SK-N-MC (cell line): Measurements from ENCODE around the gene ITGBL1.

Experiments used
- EZH2 ChIP-seq: fragments of 200-600 bp; sonication (generic); IDR thresholded peaks from one replicate; pipeline ENCODE4 v1.6.1; 2017; ENCODE audit warnings: antibody characterized with exemption
- POLR2AphosphoS5 ChIP-seq: IDR thresholded peaks from 2 replicates; pipeline ENCODE4 v1.6.1; 2012; ENCODE audit warnings: mild to moderate bottlenecking, low read depth, low read length, borderline replicate concordance

DNA sequence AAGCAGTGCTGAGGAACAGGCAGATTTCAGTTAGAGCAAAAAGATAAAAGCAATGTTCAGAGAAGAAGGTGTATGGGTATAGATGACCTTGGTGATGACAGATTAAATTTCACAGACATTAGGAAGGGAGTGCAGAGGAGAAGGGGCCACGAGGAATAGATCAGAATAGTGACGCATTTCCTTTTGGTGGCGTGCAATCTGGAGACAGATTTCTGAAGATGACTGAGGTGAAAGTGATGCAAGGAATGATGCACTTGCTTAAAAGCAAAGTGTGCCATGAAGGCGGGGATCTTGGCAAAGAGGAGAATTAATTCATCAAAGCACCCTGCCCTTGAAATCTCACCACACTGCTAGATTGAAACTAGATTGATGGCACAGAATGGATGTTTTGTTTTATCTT is 202.4 kb downstream of the ITGBL1 start:
- no peak for TF ChIP-seq POLR2AphosphoS5
- TF ChIP-seq EZH2 = no peak
